ENCODE data around the gene SH3PXD2A.

GRCh38 chr10:103858360-103858759, 3.0 kb upstream of the SH3PXD2A start:
- no peak for TF ChIP-seq CTCF (conservative IDR thresholded peaks at IDR 0.05)
- TF ChIP-seq ZFX (IDR thresholded peaks at IDR 0.05) = no peak

Data from C4-2B (cell line).